ENCODE measurements around the gene DTL. TPM values are rescaled to one million over a fixed set of nuclear protein-coding genes. Genes with fewer than 3 reads are reported as not detected.

The DTL gene
- polyA plus RNA-seq, 4 donors = 0.67 to 8.9 (median 2.6) TPM

DNA sequence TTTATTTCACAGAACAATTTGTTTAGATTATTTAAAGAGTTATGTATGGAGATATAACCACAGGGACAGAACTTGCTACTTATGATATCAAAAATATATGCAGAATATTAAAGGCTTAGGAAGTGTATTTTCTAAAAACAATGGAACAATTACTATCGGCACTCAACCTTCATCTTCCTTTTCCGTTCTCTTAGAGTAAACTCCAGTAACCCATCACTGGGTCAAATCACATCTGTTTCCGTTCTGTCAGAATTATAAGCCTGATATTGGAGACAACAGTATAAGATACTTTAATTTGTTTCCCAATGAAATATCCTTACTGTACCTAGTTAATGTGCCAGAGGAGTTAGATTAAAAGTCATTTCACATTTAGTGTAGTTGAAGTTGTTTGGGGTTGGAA is 32.2 kb downstream of the DTL start:
- WGBS, 3 donors = 82 to 97% (median 94%) methylated on average over 3 of the region's 3 CpGs
- no peaks in the 10 kb centered on the region for H3K9me3 ChIP-seq (ENCODE audit: control insufficient read depth in 2 of 2, insufficient read depth in 1 of 2, low read depth in 1 of 2, low read length in 1 of 2)
- no peak overlapping the region for H3K4me3 ChIP-seq (ENCODE audit: low read depth in 1 of 3, low read length in 3 of 3)
- H3K4me1 ChIP-seq (ENCODE audit: control insufficient read depth in 3 of 3, insufficient read depth in 2 of 3, low read depth in 1 of 3, low read length in 2 of 3) = no peaks in the 10 kb centered on the region
- no peaks in the 10 kb centered on the region for H3K27me3 ChIP-seq (ENCODE audit: control insufficient read depth in 3 of 3, insufficient read depth in 3 of 3, low read length in 3 of 3)
- no peak overlapping the region for H3K27ac ChIP-seq (ENCODE audit: low read depth in 1 of 3, low read length in 2 of 3)
- no peaks in the 10 kb centered on the region for H3K36me3 ChIP-seq (ENCODE audit: control insufficient read depth in 3 of 3, insufficient read depth in 2 of 3, low read depth in 1 of 3, low read length in 3 of 3)
- DNase-seq = no peak
- no peak for FAIRE-seq

DNA sequence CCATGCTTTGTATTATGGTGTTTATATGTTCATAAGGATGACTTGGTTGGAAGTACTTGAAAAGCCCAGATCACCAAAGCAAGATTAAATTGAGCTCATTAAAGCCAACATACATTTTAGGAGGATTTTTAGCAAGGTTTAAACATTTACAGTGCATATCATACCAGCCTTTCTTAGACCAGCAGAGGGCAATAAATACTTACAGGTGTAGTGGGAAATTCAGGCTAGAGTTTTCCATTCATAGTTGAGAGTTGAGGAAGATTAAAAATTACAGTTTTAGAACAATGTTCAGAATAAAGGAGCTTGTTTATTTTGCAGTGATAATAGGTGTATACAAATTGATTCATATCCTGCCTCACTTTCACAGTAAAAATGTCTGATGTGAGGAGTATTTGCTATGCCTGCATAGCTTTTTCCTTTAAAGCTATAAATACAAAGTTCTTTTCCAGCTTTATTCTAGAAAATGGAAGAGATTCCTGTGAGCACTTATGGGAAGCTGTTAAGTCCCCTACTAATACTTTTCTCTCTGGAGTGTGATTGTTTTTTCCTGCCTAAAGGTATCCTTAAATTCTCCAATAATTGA is 35.3 kb downstream of the DTL start:
- FAIRE-seq (peak; percentile 67), DNase-seq (peak; percentile 53 to 59)
- Histone ChIP-seq H3K36me3 (ENCODE audit: control insufficient read depth in 3 of 3, insufficient read depth in 2 of 3, low read depth in 1 of 3, low read length in 3 of 3) (no peaks in the 10 kb centered on the region), H3K27me3 (ENCODE audit: control insufficient read depth in 3 of 3, insufficient read depth in 3 of 3, low read length in 3 of 3) (no peaks in the 10 kb centered on the region), H3K9me3 (ENCODE audit: control insufficient read depth in 2 of 2, insufficient read depth in 1 of 2, low read depth in 1 of 2, low read length in 1 of 2) (no peaks in the 10 kb centered on the region), H3K4me3 (ENCODE audit: low read depth in 1 of 3, low read length in 3 of 3) (no peak overlapping the region), H3K27ac (ENCODE audit: low read depth in 1 of 3, low read length in 2 of 3) (no peak overlapping the region), H3K4me1 (ENCODE audit: control insufficient read depth in 3 of 3, insufficient read depth in 2 of 3, low read depth in 1 of 3, low read length in 2 of 3) (no peaks in the 10 kb centered on the region)

DNA sequence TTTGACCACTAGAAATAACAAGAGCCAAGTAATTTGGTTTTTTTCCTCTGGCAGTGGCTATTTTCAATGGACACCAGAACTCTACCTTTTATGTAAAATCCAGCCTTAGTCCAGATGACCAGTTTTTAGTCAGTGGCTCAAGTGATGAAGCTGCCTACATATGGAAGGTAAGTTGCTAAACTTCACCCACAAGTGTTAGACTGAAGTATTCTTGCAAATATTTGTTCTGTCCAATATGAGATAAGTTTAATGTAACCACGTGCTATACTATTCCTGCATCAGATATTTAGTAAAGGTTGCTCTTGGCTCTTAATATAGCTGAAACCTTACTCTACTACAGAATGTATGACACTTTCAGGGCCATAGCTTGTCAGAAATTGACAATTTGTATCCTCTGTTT is 36.5 kb downstream of the DTL start:
- Histone ChIP-seq H3K4me1 (ENCODE audit: control insufficient read depth in 3 of 3, insufficient read depth in 2 of 3, low read depth in 1 of 3, low read length in 2 of 3) (no peaks in the 10 kb centered on the region), H3K9me3 (ENCODE audit: control insufficient read depth in 2 of 2, insufficient read depth in 1 of 2, low read depth in 1 of 2, low read length in 1 of 2) (no peaks in the 10 kb centered on the region), H3K27me3 (ENCODE audit: control insufficient read depth in 3 of 3, insufficient read depth in 3 of 3, low read length in 3 of 3) (no peaks in the 10 kb centered on the region), H3K4me3 (ENCODE audit: low read depth in 1 of 3, low read length in 3 of 3) (no peak overlapping the region), H3K27ac (ENCODE audit: low read depth in 1 of 3, low read length in 2 of 3) (no peak overlapping the region), H3K36me3 (ENCODE audit: control insufficient read depth in 3 of 3, insufficient read depth in 2 of 3, low read depth in 1 of 3, low read length in 3 of 3) (no peaks in the 10 kb centered on the region)
- 73 to 89% (median 85%) methylated on average over 1 of the region's 1 CpG for WGBS, 3 donors
- DNase-seq (no peak), FAIRE-seq (no peak)

DNA sequence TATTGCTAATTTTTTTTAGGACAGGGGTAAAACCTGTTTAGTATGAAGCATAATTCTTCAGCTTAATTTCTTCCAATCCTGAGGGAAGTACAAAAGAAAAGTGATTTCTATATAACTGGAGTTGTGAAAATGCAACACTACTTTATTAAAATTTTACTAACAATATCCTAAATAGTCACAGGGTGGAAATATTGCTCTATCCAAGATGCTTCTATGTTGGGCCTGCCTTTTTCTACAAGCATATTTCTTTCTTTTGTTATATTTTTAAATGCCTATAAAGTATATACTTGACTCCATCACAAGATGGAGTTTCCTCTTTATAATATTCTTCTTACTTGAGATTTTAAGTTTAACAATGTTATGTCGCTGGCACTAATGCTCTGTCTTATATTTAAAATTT is 37.9 kb downstream of the DTL start:
- H3K36me3 ChIP-seq (ENCODE audit: control insufficient read depth in 3 of 3, insufficient read depth in 2 of 3, low read depth in 1 of 3, low read length in 3 of 3) = no peaks in the 10 kb centered on the region
- FAIRE-seq (no peak), DNase-seq (no peak)
- no peaks in the 10 kb centered on the region for H3K27me3 ChIP-seq (ENCODE audit: control insufficient read depth in 3 of 3, insufficient read depth in 3 of 3, low read length in 3 of 3)
- no peaks in the 10 kb centered on the region for H3K9me3 ChIP-seq (ENCODE audit: control insufficient read depth in 2 of 2, insufficient read depth in 1 of 2, low read depth in 1 of 2, low read length in 1 of 2)
- H3K4me3 ChIP-seq (ENCODE audit: low read depth in 1 of 3, low read length in 3 of 3) = no peak overlapping the region
- 95 to 98% (median 95%) methylated on average over 1 of the region's 1 CpG for WGBS, 3 donors
- no peaks in the 10 kb centered on the region for H3K4me1 ChIP-seq (ENCODE audit: control insufficient read depth in 3 of 3, insufficient read depth in 2 of 3, low read depth in 1 of 3, low read length in 2 of 3)
- no peak overlapping the region for H3K27ac ChIP-seq (ENCODE audit: low read depth in 1 of 3, low read length in 2 of 3)

DNA sequence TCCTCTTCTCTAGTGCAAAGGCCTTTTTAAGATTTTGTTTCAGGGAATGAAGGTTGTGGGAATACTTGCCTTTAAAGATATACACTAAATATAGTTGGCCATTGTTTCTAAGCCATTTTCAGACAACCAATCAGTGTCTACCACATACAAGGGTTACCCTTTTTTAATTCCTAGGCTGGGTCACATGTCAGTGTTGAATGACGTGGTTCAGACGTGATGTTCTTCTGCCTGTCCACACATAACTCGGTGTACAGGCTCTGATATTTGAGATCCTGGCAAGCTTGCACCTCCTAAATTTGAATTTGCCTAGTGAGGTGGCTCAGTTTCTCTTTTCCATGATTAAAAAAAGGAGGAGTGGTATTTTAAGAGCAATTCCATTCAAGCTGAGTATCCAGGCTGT is 38.8 kb downstream of the DTL start:
- H3K27me3 ChIP-seq (ENCODE audit: control insufficient read depth in 3 of 3, insufficient read depth in 3 of 3, low read length in 3 of 3) = no peaks in the 10 kb centered on the region
- 94 to 97% (median 97%) methylated on average over 3 of the region's 3 CpGs for WGBS, 3 donors
- no peak overlapping the region for H3K4me3 ChIP-seq (ENCODE audit: low read depth in 1 of 3, low read length in 3 of 3)
- no peaks in the 10 kb centered on the region for H3K4me1 ChIP-seq (ENCODE audit: control insufficient read depth in 3 of 3, insufficient read depth in 2 of 3, low read depth in 1 of 3, low read length in 2 of 3)
- no peaks in the 10 kb centered on the region for H3K9me3 ChIP-seq (ENCODE audit: control insufficient read depth in 2 of 2, insufficient read depth in 1 of 2, low read depth in 1 of 2, low read length in 1 of 2)
- no peak for FAIRE-seq
- no peak for DNase-seq
- H3K36me3 ChIP-seq (ENCODE audit: control insufficient read depth in 3 of 3, insufficient read depth in 2 of 3, low read depth in 1 of 3, low read length in 3 of 3) = no peaks in the 10 kb centered on the region
- no peak overlapping the region for H3K27ac ChIP-seq (ENCODE audit: low read depth in 1 of 3, low read length in 2 of 3)

DNA sequence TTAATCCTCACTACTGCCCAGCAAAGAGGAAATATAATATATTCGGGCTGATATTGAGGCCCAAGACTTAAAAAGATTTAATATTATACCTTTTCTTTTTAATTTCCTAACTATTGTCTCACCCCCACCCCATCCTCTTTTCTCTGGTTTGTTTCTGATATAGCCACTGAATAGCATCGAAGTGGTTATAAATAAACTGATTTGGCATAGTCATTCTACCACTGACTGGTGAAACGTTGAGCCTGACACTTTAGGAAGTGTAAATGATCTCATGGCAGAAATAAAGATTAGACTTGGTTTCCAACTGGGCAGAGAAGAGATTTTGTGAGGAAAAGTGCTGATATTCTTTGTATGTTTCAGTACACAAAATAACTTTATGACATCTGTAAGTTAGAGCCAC is 39.3 kb downstream of the DTL start:
- FAIRE-seq (no peak), DNase-seq (no peak)
- Histone ChIP-seq H3K36me3 (ENCODE audit: control insufficient read depth in 3 of 3, insufficient read depth in 2 of 3, low read depth in 1 of 3, low read length in 3 of 3) (no peaks in the 10 kb centered on the region), H3K4me3 (ENCODE audit: low read depth in 1 of 3, low read length in 3 of 3) (no peak overlapping the region), H3K27me3 (ENCODE audit: control insufficient read depth in 3 of 3, insufficient read depth in 3 of 3, low read length in 3 of 3) (no peaks in the 10 kb centered on the region), H3K27ac (ENCODE audit: low read depth in 1 of 3, low read length in 2 of 3) (no peak overlapping the region), H3K4me1 (ENCODE audit: control insufficient read depth in 3 of 3, insufficient read depth in 2 of 3, low read depth in 1 of 3, low read length in 2 of 3) (peaks cover 0 to 2% (median 0%) of the 10 kb centered on the region in 3 donors), H3K9me3 (ENCODE audit: control insufficient read depth in 2 of 2, insufficient read depth in 1 of 2, low read depth in 1 of 2, low read length in 1 of 2) (no peaks in the 10 kb centered on the region)
- 60 to 86% (median 73%) methylated on average over 3 of the region's 3 CpGs for WGBS, 3 donors

DNA sequence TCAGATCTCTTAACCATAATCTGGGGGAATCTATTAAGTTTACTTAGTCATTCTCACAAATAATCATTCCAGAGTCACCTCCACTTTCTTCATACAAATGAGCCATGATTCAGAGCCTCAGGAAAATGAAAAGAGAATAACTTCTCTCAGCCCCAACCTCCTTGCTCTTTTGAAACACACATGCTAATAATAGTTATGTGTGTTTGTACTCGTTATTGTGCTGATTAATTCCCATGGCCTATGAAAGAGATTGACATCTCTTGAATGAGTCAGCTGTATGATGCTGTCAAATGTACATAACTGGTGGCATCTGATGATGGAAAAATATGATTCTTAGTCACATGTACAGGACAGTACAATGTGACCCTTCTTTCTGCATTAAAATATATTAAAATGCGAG is 41.5 kb downstream of the DTL start:
- H3K4me1 ChIP-seq (ENCODE audit: control insufficient read depth in 3 of 3, insufficient read depth in 2 of 3, low read depth in 1 of 3, low read length in 2 of 3) = peaks cover 0 to 3% (median 0%) of the 10 kb centered on the region in 3 donors
- peaks cover 0 to 2% (median 0%) of the 10 kb centered on the region in 3 donors for H3K36me3 ChIP-seq (ENCODE audit: control insufficient read depth in 3 of 3, insufficient read depth in 2 of 3, low read depth in 1 of 3, low read length in 3 of 3)
- H3K27ac ChIP-seq (ENCODE audit: low read depth in 1 of 3, low read length in 2 of 3) = no peak overlapping the region
- FAIRE-seq (no peak), DNase-seq (no peak)
- H3K9me3 ChIP-seq (ENCODE audit: control insufficient read depth in 2 of 2, insufficient read depth in 1 of 2, low read depth in 1 of 2, low read length in 1 of 2) = no peaks in the 10 kb centered on the region
- H3K27me3 ChIP-seq (ENCODE audit: control insufficient read depth in 3 of 3, insufficient read depth in 3 of 3, low read length in 3 of 3) = no peaks in the 10 kb centered on the region
- 69 to 76% (median 74%) methylated on average over 2 of the region's 2 CpGs for WGBS, 3 donors
- H3K4me3 ChIP-seq (ENCODE audit: low read depth in 1 of 3, low read length in 3 of 3) = no peak overlapping the region

DNA sequence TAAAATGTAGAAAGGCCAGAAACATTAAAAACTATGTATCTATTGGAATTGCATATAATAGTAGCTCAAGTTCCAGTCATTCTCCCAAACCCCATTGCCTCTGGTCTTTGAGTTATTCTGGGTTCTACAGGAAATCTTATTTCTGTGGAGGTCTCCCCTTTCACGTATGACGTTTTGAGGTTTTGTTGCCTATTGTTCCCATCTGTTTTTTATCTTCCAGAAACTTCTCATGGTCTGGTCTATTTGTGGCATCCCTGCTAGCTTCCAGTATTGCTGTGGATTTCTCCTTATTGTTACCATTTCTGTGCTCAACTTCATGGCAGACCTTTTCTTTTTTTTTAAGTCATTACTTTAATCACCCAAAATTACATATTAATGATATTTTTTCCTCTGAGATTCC is 43.3 kb downstream of the DTL start:
- Histone ChIP-seq H3K27ac (ENCODE audit: low read depth in 1 of 3, low read length in 2 of 3) (no peak overlapping the region), H3K27me3 (ENCODE audit: control insufficient read depth in 3 of 3, insufficient read depth in 3 of 3, low read length in 3 of 3) (no peaks in the 10 kb centered on the region), H3K36me3 (ENCODE audit: control insufficient read depth in 3 of 3, insufficient read depth in 2 of 3, low read depth in 1 of 3, low read length in 3 of 3) (peaks cover 0 to 5% (median 0%) of the 10 kb centered on the region in 3 donors), H3K4me3 (ENCODE audit: low read depth in 1 of 3, low read length in 3 of 3) (no peak overlapping the region), H3K9me3 (ENCODE audit: control insufficient read depth in 2 of 2, insufficient read depth in 1 of 2, low read depth in 1 of 2, low read length in 1 of 2) (no peaks in the 10 kb centered on the region), H3K4me1 (ENCODE audit: control insufficient read depth in 3 of 3, insufficient read depth in 2 of 3, low read depth in 1 of 3, low read length in 2 of 3) (peaks cover 0 to 3% (median 0%) of the 10 kb centered on the region in 3 donors)
- WGBS, 3 donors = 89 to 98% (median 97%) methylated on average over 2 of the region's 2 CpGs
- DNase-seq (no peak), FAIRE-seq (no peak)

DNA sequence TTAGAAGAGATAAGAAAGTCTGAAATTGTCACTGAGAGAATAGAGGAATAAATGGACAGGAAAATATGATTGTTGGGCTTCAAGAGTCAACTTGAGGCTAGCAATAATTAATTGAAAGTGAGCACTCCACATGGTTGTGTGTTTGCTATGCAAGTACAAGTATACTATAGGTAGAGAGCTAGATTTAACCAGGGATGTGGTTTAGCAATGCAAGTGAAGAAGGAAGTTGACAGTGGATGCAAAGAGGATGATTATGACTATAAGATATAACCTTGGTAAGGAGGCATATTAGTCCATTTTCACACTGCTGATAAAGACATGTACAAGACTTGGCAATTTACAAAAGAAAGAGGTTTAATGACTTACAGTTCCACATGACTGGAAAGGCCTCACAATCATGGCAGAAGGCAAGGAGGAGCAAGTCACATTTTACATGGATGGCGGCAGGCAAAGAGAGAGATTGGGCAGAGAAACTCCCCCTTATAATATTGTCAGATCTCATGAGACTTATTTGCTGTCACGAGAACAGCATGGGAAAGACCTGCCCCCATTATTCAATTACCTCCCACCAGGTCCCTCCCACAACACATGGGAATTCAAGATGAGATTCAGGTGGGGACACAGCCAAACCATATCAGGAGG is 47.3 kb downstream of the DTL start:
- Histone ChIP-seq H3K36me3 (ENCODE audit: control insufficient read depth in 3 of 3, insufficient read depth in 2 of 3, low read depth in 1 of 3, low read length in 3 of 3) (peaks cover 0 to 5% (median 0%) of the 10 kb centered on the region in 3 donors), H3K27me3 (ENCODE audit: control insufficient read depth in 3 of 3, insufficient read depth in 3 of 3, low read length in 3 of 3) (no peaks in the 10 kb centered on the region), H3K9me3 (ENCODE audit: control insufficient read depth in 2 of 2, insufficient read depth in 1 of 2, low read depth in 1 of 2, low read length in 1 of 2) (no peaks in the 10 kb centered on the region), H3K4me3 (ENCODE audit: low read depth in 1 of 3, low read length in 3 of 3) (no peak overlapping the region), H3K4me1 (ENCODE audit: control insufficient read depth in 3 of 3, insufficient read depth in 2 of 3, low read depth in 1 of 3, low read length in 2 of 3) (peaks cover 0 to 3% (median 0%) of the 10 kb centered on the region in 3 donors), H3K27ac (ENCODE audit: low read depth in 1 of 3, low read length in 2 of 3) (no peak overlapping the region)
- WGBS, 3 donors = 97 to 98% (median 98%) methylated on average over 2 of the region's 2 CpGs
- no peak for DNase-seq
- FAIRE-seq = no peak
